ENCODE results near the gene NDUFA3.

The NDUFA3 gene

GRCh38 chr19:54108496-54108895 lies 5.8 kb downstream of the NDUFA3 start:
- DNase-seq: no peak

GRCh38 chr19:54109651-54110050 lies 7.0 kb downstream of the NDUFA3 start:
- DNase-seq: no peak

- DNase-seq: no peak
These were observed 11.9 kb downstream of the NDUFA3 start for GRCh38 chr19:54114340-54115108.

- peak; percentile 94 for DNase-seq
These were observed 12.7 kb downstream of the NDUFA3 start, which contains the start of the genes PRPF31 and TFPT for GRCh38 chr19:54115109-54116063. Gene PRPF31, plus strand, starts transcription at chr19:54115754. Its CDS starts 2,525 bp downstream, at chr19:54118279. Gene TFPT, minus strand, starts transcription at chr19:54115657. Its CDS starts 388 bp downstream, at chr19:54115269.

GRCh38 chr19:54121259-54121658 lies 18.6 kb downstream of the NDUFA3 start:
- DNase-seq: no peak

- no peak for DNase-seq
These were observed 21.0 kb downstream of the NDUFA3 start for GRCh38 chr19:54123682-54124081.

GRCh38 chr19:54124393-54124792 lies 21.7 kb downstream of the NDUFA3 start:
- no peak for DNase-seq

- no peak for DNase-seq
These were observed 23.1 kb downstream of the NDUFA3 start for GRCh38 chr19:54125713-54126112.

- DNase-seq: no peak
These were observed 25.2 kb downstream of the NDUFA3 start for GRCh38 chr19:54127688-54128440.

- no peak for DNase-seq
These were observed 25.7 kb downstream of the NDUFA3 start for GRCh38 chr19:54128441-54128725.

GRCh38 chr19:54128796-54129616 lies 26.4 kb downstream of the NDUFA3 start:
- no peak for DNase-seq

GRCh38 chr19:54129617-54129996 lies 27.0 kb downstream of the NDUFA3 start:
- DNase-seq: no peak

GRCh38 chr19:54133312-54133956 lies 30.8 kb downstream of the NDUFA3 start:
- DNase-seq: peak; percentile 2

- DNase-seq: no peak
These were observed 31.4 kb downstream of the NDUFA3 start for GRCh38 chr19:54133957-54134590.

- DNase-seq: no peak
These were observed 33.6 kb downstream of the NDUFA3 start for GRCh38 chr19:54136086-54136863.

- DNase-seq: peak; percentile 100
These were observed 34.4 kb downstream of the NDUFA3 start for GRCh38 chr19:54136864-54137698.

GRCh38 chr19:54137699-54138488 lies 35.2 kb downstream of the NDUFA3 start, which contains the start of gene CNOT3:
Gene CNOT3, plus strand, starts transcription at chr19:54137762. Its CDS starts 5,217 bp downstream, at chr19:54142979.
- DNase-seq: no peak

- no peak for DNase-seq
These were observed 36.0 kb downstream of the NDUFA3 start for GRCh38 chr19:54138489-54139256.
